ENCODE measurements around the gene MTCH1.
A peak's percentile ranks its signal among the peaks of the same experiment; 100 is the strongest.

Gene MTCH1

GRCh38 chr6:36933102-36933501 lies 52.9 kb downstream of the MTCH1 start:
- DNase-seq (ENCODE audit: low read depth in 2 of 2), result peak in 1 of 2 donors; percentile 63
- no peak for TF ChIP-seq CTCF (IDR thresholded peaks at IDR 0.05; ENCODE audit: low read depth, low read length)
- no peak overlapping the region for H3K4me3 ChIP-seq (replicated peaks in 1 of 2; ENCODE audit: low read depth in 2 of 2, low read length in 2 of 2)

- no peak for DNase-seq (ENCODE audit: low read depth in 2 of 2)
- no peak for TF ChIP-seq CTCF (IDR thresholded peaks at IDR 0.05; ENCODE audit: low read depth, low read length)
- H3K4me3 ChIP-seq (replicated peaks in 1 of 2; ENCODE audit: low read depth in 2 of 2, low read length in 2 of 2), result no peak overlapping the region
Observed at GRCh38 chr6:36930483-36930882, 55.5 kb downstream of the MTCH1 start.

GRCh38 chr6:36929607-36930006 lies 56.4 kb downstream of the MTCH1 start:
- TF ChIP-seq CTCF (IDR thresholded peaks at IDR 0.05; ENCODE audit: low read depth, low read length), result no peak
- no peak overlapping the region for H3K4me3 ChIP-seq (replicated peaks in 1 of 2; ENCODE audit: low read depth in 2 of 2, low read length in 2 of 2)
- peak; percentile 63 to 73 for DNase-seq (ENCODE audit: low read depth in 2 of 2)

GRCh38 chr6:36929152-36929551 lies 56.8 kb downstream of the MTCH1 start:
- TF ChIP-seq CTCF (IDR thresholded peaks at IDR 0.05; ENCODE audit: low read depth, low read length), result no peak
- H3K4me3 ChIP-seq (replicated peaks in 1 of 2; ENCODE audit: low read depth in 2 of 2, low read length in 2 of 2), result no peak overlapping the region
- no peak for DNase-seq (ENCODE audit: low read depth in 2 of 2)

- no peak overlapping the region for H3K4me3 ChIP-seq (replicated peaks in 1 of 2; ENCODE audit: low read depth in 2 of 2, low read length in 2 of 2)
- TF ChIP-seq CTCF (IDR thresholded peaks at IDR 0.05; ENCODE audit: low read depth, low read length), result no peak
- no peak for DNase-seq (ENCODE audit: low read depth in 2 of 2)
Observed at GRCh38 chr6:36928547-36928918, 57.5 kb downstream of the MTCH1 start.

- no peak overlapping the region for H3K4me3 ChIP-seq (replicated peaks in 1 of 2; ENCODE audit: low read depth in 2 of 2, low read length in 2 of 2)
- DNase-seq (ENCODE audit: low read depth in 2 of 2), result peak in 1 of 2 donors; percentile 42
- TF ChIP-seq CTCF (IDR thresholded peaks at IDR 0.05; ENCODE audit: low read depth, low read length), result no peak
Observed at GRCh38 chr6:36927691-36928546, 58.1 kb downstream of the MTCH1 start.
